ENCODE measurements around the gene DNAJC1. TPM values are rescaled to one million over a fixed set of nuclear protein-coding genes. Genes with fewer than 3 reads are reported as not detected.

Gene DNAJC1
- total and polyA plus RNA-seq, 2 of the 8 experiments (the other 6 are each of a cell fraction or from before 2014, with no cell fraction given), result 6.8 to 14.8 TPM

DNA sequence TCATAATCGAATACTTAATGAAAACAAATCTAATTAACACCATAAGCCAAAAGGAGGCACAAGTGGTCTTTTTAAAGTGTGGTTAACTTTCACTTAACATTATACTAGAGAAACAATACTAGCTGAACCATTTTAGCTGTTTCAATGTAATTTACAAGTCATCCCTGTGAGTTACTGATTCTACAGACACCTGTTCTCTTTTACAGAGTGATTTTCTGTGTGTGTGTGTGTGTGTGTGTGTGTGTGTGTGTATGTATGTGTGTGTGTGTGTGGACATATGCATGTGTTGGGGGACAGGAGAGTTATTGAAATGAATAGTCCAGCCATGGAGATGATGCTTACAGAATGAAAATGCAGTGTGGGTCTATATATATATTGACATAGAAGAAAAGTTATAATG, 200.2 kb downstream of the DNAJC1 start:
- H3K9ac ChIP-seq (replicated peaks in 1 of 4; ENCODE audit: extremely low read depth in 1 of 4, low read depth in 3 of 4, low read length in 3 of 4), result no peak overlapping the region
- H3K18ac ChIP-seq (ENCODE audit: extremely low read depth, low read length), result no peak overlapping the region
- POLR2A ChIA-PET (ENCODE audit: partially characterized antibody), result no interaction called here
- no peaks in the 10 kb centered on the region; the same call in 1 of the 2 replicates for H3K23me2 ChIP-seq (ENCODE audit: low read depth, low read length)
- H3K36me3 ChIP-seq (ENCODE audit: control insufficient read depth in 2 of 4, insufficient read depth in 4 of 4, low read length in 3 of 4), result no peaks in the 10 kb centered on the region
- no peak overlapping the region for H4K8ac ChIP-seq (ENCODE audit: extremely low read depth, insufficient read depth, low read length)
- peak overlapping the region; percentile 42 for H3K56ac ChIP-seq (replicated peaks; ENCODE audit: insufficient read length, low read depth, low read length)
- no peak overlapping the region for H2AK5ac ChIP-seq (ENCODE audit: low read depth, low read length)
- no peaks in the 10 kb centered on the region for H3K79me2 ChIP-seq (ENCODE audit: control insufficient read depth in 1 of 2, insufficient read depth in 2 of 2, low read length in 2 of 2)
- H4K20me1 ChIP-seq (replicated peaks in 1 of 2; ENCODE audit: control insufficient read depth in 1 of 2, insufficient read depth in 2 of 2, low read length in 2 of 2), result no peaks in the 10 kb centered on the region
- H4K5ac ChIP-seq (ENCODE audit: insufficient read length, low read depth, low read length), result no peak overlapping the region
- H3K4me2 ChIP-seq (ENCODE audit: insufficient read depth in 1 of 2, low read depth in 2 of 2, low read length in 2 of 2), result no peak overlapping the region
- no peak overlapping the region for H3K4me3 ChIP-seq (ENCODE audit: extremely low read depth in 1 of 4, insufficient read depth in 2 of 4, low read depth in 3 of 4, low read length in 4 of 4)
- H3K27ac ChIP-seq (ENCODE audit: low read depth, low read length), result no peak overlapping the region
- no peak overlapping the region for H2AFZ ChIP-seq (ENCODE audit: low read length)
- FAIRE-seq (no peak), DNase-seq (ENCODE audit: low read depth in 1 of 2, low spot score in 2 of 2) (no peak)
- H3K23ac ChIP-seq (ENCODE audit: insufficient read length), result no peak overlapping the region
- H3K4ac ChIP-seq (replicated peaks; ENCODE audit: insufficient read length, low read depth, low read length), result no peak overlapping the region
- WGBS, 2 experiments (ENCODE audit: extremely low coverage in 1 of 2, insufficient coverage in 1 of 2, insufficient read length in 1 of 2, insufficient replicate concordance in 2 of 2, low coverage in 1 of 2, low lambda C conversion rate in 2 of 2, missing lambda C conversion rate in 1 of 2), result 0% methylated on average over 1 of the region's 1 CpG; no CpG with 5 or more reads in 1 of the 2 experiments
- H3K14ac ChIP-seq (ENCODE audit: insufficient read length), result peak overlapping the region; percentile 10
- no peaks in the 10 kb centered on the region for H3K9me3 ChIP-seq (ENCODE audit: insufficient read depth in 2 of 2, low read depth in 1 of 2, low read length in 1 of 2)
- no peaks in the 10 kb centered on the region for H3K27me3 ChIP-seq (replicated peaks in 1 of 4; ENCODE audit: control insufficient read depth in 3 of 4, extremely low read depth in 1 of 4, insufficient read depth in 3 of 4, low read length in 3 of 4)
- TF ChIP-seq KDM5A (IDR thresholded peaks at IDR 0.05; ENCODE audit: low read length) (no peak), CTCF (IDR thresholded peaks at IDR 0.05; ENCODE audit: control extremely low read depth in 1 of 3, insufficient read depth in 1 of 3, low read depth in 1 of 3, low read length in 3 of 3) (no peak), RFX5 (IDR thresholded peaks at IDR 0.05; ENCODE audit: borderline replicate concordance, low read depth, low read length) (no peak), BCL11A (IDR thresholded peaks at IDR 0.05; ENCODE audit: low read depth in 2 of 2, low read length in 2 of 2) (no peak), ASH2L (IDR thresholded peaks at IDR 0.05; ENCODE audit: low read length) (no peak)
- no peak overlapping the region for H2BK120ac ChIP-seq (replicated peaks; ENCODE audit: low read depth, low read length)
- peaks cover under 1 to 9% (median 6%) of the 10 kb centered on the region in 4 experiments; a peak in 6 of 7 replicates for H3K4me1 ChIP-seq (replicated peaks in 1 of 4; ENCODE audit: control insufficient read depth in 3 of 4, insufficient read depth in 4 of 4, low read length in 3 of 4)
- no peak overlapping the region for H2BK15ac ChIP-seq (ENCODE audit: low read length)
- CTCF ChIA-PET (ENCODE audit: partially characterized antibody), result interaction anchor here (0.6 to 0.7 kb wide), 2 partner anchors 28 to 68 kb away, joined by 3 read pairs; no protein-coding TSS in a partner anchor
- no peak overlapping the region for H4K91ac ChIP-seq (replicated peaks; ENCODE audit: insufficient read length, low read length)
- H3K79me1 ChIP-seq (ENCODE audit: low read depth, low read length), result no peaks in the 10 kb centered on the region
- no peak overlapping the region for H2BK20ac ChIP-seq (ENCODE audit: low read length)
- H2BK12ac ChIP-seq (ENCODE audit: low read depth, low read length), result no peak overlapping the region
- no peak overlapping the region for H2BK5ac ChIP-seq (ENCODE audit: low read depth, low read length)
